GM18511 (cell line): Measurements from ENCODE around the gene RNF138.
A peak's percentile ranks its signal among the peaks of the same experiment; 100 is the strongest.
"Not testable (repeated sequence)": the region's sequence is repeated elsewhere in the genome, so short reads cannot be mapped to it uniquely, and the experiment has no call there.

Experiments
- ATAC-seq: cut with Tn5 transposase; IDR thresholded peaks from one replicate; pipeline ENCODE4 v1.9.1; 2021; ENCODE audit warnings: mild to moderate bottlenecking, moderate library complexity; ENCODE audit not compliant: unreplicated experiment

RNF138 gene, protein sequence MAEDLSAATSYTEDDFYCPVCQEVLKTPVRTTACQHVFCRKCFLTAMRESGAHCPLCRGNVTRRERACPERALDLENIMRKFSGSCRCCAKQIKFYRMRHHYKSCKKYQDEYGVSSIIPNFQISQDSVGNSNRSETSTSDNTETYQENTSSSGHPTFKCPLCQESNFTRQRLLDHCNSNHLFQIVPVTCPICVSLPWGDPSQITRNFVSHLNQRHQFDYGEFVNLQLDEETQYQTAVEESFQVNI

DNA sequence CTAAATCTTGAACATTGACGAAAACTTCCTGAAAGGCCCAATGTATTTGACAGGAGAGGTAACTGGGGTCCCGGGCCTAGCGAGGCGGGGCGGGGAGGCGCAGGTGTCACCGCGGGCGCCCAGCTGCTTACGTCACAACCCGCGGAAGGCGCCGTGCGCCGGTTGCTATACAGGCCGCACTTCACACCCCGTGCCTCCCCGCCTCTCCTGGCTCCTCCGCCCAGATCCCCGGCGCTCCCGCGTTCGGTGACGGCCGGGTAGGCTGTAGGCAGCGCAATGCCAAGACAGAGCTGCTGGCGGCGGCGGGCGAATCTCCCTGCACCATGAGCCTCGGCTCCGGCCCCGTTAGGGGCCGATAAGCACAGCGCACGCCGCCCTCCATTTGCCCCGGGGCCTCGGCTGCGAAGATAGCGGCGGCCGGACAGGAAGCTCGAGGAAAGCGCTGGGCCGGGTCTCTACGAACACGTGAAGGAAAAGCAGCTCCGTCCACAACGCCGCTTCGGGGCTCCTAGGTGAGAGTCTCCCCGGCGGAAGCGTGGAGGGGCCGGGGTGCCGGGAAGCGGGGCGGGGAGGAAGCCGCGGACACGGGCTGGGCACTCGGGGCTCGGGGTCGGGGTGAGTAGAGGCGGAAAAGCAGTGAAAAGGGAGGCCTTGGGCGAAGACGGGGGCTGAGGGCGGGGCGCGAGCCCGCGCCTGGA lies at the start of gene RNF138:
Gene RNF138 (plus strand): TSS at position 151 of the 698 bp plus-strand sequence. CDS start 903 bp downstream, outside the sequence.
- ATAC-seq, result peak; percentile 65

DNA sequence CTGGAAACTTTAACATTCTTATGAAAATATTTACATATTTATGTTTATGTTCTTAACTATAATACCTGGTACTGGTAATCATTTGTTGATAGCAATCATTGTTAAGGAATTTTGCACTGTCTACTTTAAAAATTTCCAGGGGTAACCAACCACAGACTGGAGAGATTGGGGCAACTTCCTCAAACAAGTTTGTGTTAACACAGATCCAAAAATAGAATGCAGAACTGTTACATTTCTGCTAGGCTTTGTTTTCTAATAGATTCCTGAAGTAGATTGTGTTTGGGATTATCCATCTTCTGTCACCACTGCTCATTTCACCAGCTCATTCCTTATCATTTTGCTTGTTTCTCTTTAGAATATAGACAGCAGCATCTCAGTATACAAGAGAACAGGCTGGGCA lies 49.3 kb upstream of the RNF138 start:
- no peak for ATAC-seq

DNA sequence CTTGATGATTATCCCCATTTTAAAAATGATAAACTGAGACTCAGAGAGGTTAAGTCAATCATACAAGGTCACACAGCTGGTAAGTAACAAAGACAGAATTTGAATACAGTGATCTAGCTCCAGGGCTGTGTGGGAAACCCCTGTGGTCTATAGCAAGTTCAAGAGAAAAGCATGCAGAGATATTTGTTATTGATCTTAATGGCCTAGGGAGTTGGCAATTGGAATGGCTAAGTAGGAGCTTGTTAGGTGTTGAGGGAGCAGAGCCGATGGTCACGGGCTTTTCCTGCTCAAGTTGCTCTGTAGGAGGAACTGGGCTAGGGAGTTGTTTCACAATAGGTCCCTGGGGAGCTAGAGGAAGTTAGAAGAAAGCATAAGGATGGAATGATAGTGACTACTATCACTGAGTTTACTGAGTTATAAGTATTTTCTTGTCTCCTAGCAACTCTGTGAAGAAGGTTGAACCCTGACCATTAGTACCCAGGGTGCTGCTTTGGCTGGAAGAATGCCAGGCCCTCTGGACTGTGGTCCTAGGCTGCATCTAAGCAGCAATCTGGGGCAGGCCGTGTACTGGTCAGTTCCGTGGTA lies 43.1 kb upstream of the RNF138 start:
- ATAC-seq, result peak; percentile 69

DNA sequence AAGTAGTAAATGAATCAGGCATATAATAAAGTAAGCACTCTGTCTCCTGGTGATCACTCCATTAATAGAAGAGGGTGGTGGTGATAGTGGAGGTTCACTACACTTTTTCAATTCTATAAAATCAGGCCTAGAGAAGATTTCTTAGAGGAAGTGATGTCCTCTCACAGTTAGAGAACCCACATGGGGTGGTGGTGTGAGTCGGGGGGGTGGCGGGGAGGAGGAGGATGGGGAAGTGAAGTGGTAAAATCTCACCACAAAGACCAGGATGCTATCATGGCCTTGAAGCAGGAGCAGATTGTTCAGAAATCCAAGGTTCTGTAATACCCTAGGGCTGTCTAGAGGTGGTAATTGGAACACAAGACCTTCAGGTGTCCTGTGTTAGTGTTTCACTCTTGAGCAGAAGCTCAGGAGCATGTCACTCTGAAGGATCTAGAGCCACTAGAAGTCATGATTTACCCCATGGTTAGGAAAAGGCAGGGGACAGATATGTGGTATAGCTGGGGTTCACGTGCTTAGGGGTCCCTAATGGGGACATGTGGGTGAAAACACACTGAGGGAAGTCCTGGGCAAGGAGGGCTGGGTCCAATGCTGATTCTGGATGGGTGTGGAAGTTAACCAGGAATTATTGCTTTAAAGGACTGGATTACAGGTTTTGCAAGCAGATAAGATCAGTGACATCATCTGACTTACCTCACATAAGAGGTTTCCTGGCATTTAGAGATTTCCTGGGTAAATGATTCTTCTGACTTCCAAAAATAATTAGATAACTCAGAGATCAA lies 42.1 kb upstream of the RNF138 start:
- no peak for ATAC-seq

DNA sequence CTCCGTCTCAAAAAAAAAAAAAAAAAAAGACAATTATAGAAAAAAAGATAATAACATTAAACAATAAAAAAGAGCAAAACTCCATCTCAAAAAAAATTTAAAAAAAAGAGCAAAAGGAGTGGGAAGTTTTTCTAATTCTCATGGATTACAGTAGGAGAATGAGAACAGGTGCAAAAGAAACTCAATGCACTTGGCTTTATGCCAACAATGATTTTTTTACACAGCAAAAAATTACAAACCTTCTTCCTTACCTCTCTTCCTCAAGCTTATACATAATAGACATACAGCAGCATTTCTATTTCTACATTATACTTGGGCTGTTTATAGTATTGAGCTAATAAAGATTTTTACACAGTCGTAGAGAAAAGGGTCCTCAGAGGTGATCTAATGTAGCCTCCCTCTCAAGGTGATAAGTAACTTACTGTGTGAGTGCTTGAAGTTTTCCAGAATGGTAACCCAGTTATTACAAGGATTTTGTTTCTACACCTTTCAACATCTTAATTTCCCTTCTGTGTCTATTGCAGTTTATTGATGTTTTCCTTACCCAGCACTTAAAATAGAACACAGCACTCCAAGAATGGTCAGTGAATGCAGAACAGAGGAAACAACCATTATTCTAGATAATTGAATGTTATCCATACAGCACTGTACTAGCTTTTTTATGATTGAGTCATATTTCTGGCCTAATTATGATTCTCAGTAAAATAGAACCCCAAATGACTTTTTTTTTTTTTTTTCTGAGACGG lies 34.9 kb upstream of the RNF138 start:
- no peak for ATAC-seq

DNA sequence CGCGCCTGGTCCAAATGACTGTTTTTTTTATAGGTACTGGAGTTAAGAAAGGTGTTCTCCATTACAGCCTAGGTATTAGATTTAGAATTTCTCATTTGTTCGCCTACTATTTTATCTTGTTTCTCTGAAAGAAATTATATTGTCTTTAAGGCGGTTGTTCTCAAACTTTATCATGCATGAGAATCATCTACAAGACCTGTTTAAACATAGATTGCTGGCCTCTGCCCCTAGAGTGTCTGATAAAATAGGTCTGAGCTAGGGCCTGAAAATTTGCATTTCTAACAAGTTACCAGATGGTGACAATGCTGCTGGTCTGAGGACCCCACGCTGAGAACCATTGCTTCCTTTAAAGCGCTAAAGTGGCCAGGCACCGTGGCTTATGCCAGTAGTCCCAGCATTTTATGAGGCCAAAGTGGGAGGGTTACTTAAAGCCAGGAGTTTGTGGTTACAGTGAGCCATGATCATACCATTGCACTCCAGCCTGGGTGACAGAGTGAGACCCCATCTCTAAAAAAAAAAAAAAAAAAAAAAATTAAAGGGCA lies 34.0 kb upstream of the RNF138 start:
- ATAC-seq, result no peak

DNA sequence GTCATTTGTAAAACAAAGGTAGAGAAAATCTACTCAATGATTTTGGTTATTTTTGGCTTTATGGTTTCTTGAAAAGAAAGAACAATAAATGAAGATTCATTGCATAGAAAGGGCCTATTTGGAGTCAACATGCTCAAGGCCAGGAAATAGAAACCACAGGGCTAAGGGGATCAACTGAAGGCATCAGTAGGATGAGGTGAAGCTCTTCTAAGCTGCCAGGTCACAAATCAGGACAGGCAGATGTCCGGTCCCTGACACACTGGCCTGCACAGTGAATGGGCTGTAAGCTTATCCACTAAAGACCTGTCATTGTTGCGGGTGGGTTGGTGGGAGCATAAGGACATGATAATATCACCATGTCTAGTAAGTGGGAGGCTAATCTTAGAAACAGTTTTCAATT lies 31.6 kb upstream of the RNF138 start:
- no peak for ATAC-seq

DNA sequence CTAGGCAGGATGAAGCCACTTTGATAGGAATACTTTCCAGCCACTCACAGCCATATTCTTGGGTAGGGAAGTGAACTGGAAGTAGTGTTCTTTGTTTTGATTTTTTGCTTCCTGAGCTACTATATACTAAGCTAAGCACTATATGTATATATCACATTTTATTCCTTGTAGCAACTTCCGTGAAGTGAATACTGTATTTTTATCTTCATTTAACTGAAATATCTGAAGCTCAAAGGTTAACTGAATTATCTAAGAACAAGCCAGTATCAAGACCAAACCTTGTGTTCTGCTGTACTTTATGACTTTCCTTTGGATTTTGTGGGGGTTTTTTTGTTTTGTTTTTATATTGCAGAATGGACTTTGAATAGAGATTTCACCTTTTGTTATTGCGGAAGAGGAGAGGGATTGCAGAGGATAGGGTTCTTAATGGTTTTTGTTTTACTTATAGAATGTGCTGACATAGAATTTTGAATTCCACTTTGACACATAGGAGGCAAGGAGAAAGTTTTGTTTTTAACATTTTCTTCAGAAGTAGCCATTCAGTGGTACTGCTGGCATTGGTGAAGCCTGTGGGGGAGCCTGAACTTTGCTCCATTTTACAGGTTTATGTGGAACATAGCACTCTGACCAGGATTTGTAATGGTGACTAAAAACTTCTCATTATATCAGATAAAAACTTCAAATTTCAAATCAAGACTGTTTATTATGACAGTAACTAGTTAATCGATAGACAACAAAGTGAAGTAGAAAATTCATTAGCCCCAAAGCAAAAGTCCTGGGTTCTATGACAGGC lies 24.1 kb upstream of the RNF138 start:
- no peak for ATAC-seq

DNA sequence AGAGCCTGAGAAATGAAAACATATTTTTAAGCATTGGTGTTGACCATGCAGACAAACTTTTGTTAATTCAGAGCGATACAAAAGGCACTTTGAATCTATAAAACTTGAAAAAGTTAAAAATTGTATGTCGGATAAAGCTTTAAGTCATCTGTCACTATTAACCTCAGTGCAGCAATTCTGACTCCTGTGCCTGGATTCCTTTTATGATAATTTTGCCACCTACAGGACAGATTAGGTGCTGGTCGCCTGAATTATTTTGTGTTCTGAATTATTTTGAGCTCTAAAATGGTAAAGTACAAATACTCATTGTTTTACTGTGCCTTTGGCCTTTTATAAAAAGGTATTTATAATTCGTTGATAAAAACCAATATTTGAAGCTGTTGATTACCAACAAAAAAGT lies 19.4 kb upstream of the RNF138 start:
- peak; percentile 82 for ATAC-seq

DNA sequence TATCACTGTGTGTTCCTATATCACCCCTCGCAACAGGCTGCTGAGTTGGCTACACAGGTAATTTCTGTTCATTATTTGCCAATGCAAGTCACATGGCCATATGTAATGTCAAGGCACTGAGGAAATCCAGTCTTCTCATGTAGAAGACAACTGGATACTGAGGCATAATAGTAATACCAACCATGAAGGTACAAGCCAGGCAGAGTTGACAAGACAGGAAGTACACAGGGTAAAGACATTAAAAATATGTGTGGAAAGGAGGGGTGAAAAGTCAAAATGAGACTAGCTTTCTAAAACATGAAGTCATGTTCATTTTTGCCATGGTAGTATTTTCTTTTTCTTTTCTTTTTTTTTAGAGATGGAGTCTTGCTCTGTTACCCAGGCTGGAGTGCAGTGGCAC lies 17.5 kb upstream of the RNF138 start:
- no peak for ATAC-seq

DNA sequence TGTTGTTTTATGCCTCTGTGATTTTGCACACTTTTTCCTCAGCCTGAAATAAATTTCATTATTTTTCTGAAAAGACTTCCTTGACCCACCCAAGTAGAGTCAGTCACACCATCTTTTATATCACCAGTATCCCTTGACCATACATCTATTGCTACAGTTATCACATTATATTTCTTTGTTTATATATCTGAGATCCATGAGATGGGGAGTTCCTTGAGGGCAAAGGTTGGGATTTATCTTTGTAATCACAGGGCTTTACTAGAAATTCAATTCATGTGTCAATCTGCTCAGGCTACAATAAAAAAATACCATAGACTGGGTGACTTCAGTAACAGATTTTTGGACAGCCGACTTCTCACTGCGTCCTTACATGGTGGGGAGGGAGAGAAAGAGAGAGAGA lies 12.8 kb upstream of the RNF138 start:
- no peak for ATAC-seq

DNA sequence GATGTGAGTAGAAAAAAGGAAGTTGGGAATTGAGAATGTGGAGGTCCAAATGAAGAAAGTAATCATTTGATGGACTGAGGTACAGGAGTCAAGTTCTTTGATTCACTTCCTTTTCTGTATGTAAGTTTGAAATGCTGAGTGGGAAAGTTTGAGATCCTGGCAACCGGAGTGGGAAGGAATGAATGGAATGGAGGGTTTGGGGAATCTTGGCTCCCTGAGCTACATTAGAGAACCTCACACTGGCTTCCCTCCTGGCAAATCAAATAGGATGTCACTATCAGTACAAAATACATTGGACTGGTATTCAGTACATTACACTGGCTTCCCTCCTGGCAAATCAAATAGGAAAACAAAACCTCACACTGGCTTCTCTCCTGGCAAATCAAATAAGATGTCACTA lies 9.8 kb upstream of the RNF138 start:
- ATAC-seq, result no peak

DNA sequence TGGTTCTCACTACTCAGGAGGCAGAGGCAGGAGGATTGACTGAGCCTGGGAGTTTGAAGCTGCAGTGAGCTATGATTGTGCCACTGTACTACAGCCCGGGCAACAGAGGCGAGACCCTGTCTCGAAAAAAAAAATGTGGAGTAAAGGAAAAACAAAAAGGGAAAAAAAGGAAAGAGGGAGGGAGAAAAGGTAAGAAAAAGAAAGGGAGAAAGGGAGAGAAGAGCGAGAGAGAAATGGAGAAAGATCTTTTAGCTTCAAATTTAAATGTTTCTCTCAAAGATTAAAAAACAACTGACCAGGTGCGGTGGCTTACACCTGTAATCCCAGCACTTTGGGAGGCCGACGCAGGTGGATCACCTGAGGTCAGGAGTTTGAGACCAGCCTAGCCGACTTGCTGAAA lies 7.9 kb upstream of the RNF138 start:
- no peak for ATAC-seq

DNA sequence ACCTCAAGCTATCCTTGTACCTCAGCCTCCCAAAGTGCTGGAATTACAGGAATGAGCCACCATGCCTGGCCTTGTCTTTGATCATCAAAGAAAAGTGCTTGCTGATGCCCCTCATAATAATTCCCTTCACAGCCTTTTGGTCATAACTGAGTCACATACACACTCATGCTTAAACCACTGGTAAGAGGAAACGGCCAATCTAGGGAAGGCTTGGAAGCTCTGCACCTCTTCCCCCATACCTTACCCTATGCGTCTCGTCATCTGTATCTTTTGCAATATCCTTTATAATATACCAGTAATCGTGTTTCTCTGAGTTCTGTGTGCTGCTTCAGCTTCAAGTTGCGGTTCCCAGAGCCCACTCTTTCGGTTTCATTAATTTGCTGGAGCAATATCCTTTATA lies 4.8 kb upstream of the RNF138 start:
- no peak for ATAC-seq

DNA sequence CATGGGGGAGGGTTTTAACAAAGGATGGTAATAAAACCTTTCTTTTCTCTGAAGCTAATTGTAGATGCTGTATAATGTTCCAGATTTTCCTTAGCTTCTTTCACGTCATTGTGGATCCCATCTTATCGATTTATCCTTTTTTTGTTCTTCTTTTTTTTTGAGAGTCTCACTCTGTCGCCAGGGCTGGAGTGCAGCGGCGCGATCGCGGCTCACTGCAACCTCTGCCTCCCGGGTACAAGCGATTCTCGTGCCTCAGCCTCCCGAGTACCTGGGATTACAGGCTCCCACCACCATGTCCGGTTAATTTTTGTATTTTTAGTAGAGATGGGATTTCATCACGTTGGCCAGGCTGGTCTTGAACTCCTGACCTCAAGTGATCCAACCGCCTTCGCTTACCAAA lies 843 bp upstream of the RNF138 start:
- ATAC-seq, result not testable (repeated sequence)

DNA sequence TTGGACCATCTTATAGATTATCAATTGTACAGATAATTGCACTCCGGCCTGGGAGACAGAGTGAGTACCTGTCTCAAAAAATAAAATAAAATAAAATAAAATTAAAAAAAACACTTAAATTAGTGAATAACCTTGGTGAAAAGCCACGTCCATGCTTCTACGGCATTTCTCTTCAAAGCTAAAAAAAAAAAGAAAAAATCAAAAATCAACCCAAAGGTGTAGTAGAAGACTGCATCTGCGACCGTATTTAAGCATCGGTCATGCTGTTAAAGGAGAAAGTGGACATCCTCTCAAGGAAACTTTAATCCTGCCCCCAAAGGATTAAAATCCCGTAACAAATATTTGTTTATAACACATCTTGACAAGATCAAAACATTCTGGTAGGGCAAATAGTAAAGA lies 350 bp upstream of the RNF138 start:
- no peak for ATAC-seq

DNA sequence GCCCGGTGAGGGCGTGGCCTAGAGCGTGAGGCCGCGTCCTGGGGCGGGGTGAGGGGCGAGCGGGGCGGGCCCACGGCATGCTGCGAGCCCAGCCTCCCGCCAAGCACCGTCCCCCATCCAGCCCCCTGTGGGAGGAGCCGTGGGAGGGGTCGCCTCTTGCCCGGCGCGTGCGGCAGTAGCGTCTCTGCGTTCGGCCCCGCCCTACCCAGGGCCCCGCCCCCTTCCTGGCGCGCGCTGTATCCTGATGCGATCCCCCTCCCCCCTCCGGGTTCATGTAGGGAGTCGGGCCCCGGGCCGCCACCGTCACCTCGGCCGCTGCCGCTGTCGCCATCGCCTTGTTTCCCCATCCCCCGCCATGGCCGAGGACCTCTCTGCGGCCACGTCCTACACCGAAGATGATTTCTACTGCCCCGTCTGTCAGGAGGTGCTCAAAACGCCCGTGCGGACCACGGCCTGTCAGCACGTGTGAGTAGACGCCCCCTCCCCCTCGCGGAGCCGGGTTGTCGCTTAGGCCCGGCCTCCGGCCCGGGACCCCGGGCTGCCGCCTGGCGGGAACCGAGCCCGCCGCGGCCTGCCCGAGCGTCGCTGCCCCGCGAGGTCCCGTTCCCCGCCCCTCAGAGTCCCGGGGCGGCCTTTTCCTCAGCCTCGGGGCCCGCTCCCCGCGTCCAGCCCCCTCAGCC lies 888 bp downstream of the RNF138 start:
- peak; percentile 77 for ATAC-seq

DNA sequence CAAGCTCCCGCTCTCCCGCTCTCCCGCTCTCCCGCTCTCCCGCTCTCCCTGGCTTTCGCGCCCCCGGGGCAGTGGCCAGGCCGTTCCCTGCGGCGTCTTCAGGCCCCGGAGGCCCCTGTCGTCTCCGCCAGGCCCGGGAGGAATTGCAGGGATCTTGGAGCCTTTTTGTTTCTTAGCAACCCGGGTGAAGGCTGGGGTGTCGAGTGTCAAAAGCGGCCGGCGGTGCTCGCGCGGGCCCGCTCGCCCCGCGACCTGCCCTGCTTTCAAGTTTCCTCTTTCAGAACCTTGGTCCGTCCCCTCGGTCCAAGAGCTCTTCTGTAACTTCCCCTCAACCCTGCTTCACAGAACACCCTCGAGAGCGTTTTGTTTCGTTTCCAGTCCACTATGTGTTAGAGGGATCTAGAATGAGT lies 1.4 kb downstream of the RNF138 start:
- ATAC-seq, result peak; percentile 38

DNA sequence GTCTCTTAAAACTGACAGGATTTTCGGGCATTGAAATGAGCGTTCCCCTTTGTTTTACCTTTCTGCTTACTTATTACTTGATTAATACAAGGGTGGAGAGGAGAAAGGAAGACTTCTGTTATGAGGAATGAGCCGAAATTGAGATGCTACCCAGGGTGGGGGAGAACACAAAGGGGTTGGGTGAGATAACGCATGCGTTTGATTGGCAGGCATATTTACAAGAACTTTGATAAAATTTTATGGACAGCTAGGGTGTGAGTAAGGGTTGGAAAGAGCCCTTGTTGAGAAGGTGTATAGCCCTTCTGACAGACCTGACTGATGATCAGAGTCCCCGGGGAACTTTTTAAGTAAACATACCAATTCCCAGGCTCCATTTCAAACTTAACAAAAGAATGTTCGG lies 1.8 kb downstream of the RNF138 start:
- ATAC-seq, result no peak
